HG02610 (cell line): ENCODE results near the gene ATP1B2.

Source experiments
- ATAC-seq: cut with Tn5 transposase; IDR thresholded peaks from one replicate; pipeline ENCODE4 v1.9.1; 2021; ENCODE audit warnings: mild to moderate bottlenecking, moderate library complexity; ENCODE audit not compliant: unreplicated experiment

ATP1B2 gene

GRCh38 chr17:7684851-7685532 is 34.3 kb downstream of the ATP1B2 start:
- no peak for ATAC-seq

- ATAC-seq: peak; percentile 66
Measured at GRCh38 chr17:7685533-7686221, 35.0 kb downstream of the ATP1B2 start.

GRCh38 chr17:7686222-7687071 is 35.7 kb downstream of the ATP1B2 start:
- ATAC-seq: peak; percentile 49

GRCh38 chr17:7687072-7687907 is 36.6 kb downstream of the ATP1B2 start, which contains the start of gene TP53:
Gene TP53, minus strand, starts transcription at chr17:7687490. Its CDS starts 10,896 bp downstream, at chr17:7676594.
- no peak for ATAC-seq

- ATAC-seq: peak; percentile 74
Measured at GRCh38 chr17:7687908-7688807, 37.4 kb downstream of the ATP1B2 start, which contains the start of gene WRAP53. Gene WRAP53, plus strand, starts transcription at chr17:7688477. Its CDS starts 172 bp downstream, at chr17:7688649.

GRCh38 chr17:7688808-7689316 is 38.1 kb downstream of the ATP1B2 start:
- no peak for ATAC-seq

- no peak for ATAC-seq
Measured at GRCh38 chr17:7695586-7695985, 44.9 kb downstream of the ATP1B2 start.

- no peak for ATAC-seq
Measured at GRCh38 chr17:7697828-7698588, 47.3 kb downstream of the ATP1B2 start.

- ATAC-seq: no peak
Measured at GRCh38 chr17:7700510-7700909, 49.8 kb downstream of the ATP1B2 start.

GRCh38 chr17:7701681-7702080 is 51.0 kb downstream of the ATP1B2 start:
- no peak for ATAC-seq

GRCh38 chr17:7702776-7703175 is 52.0 kb downstream of the ATP1B2 start:
- ATAC-seq: no peak

GRCh38 chr17:7703584-7704479 is 53.1 kb downstream of the ATP1B2 start:
- ATAC-seq: no peak

- no peak for ATAC-seq
Measured at GRCh38 chr17:7704601-7705268, 54.0 kb downstream of the ATP1B2 start, which contains the start of gene EFNB3. Gene EFNB3, plus strand, starts transcription at chr17:7705202. Its CDS starts 397 bp downstream, at chr17:7705599.

GRCh38 chr17:7705269-7706255 is 54.8 kb downstream of the ATP1B2 start:
- ATAC-seq: no peak

GRCh38 chr17:7706631-7707354 is 56.1 kb downstream of the ATP1B2 start:
- no peak for ATAC-seq
